Jurkat, Clone E6-1 (cell line): Measurements from ENCODE around the gene TBCC.
"Not testable (repeated sequence)": the region's sequence is repeated elsewhere in the genome, so short reads cannot be mapped to it uniquely, and the experiment has no call there.

Experiments used
- DNase-seq: peaks from one replicate; pipeline ENCODE4 v3.0.0-alpha.2; 2011; ENCODE audit warnings: low read depth, low spot score
- H3K4me3 ChIP-seq: 2 replicates; pipeline ENCODE4 v1.5.1; 2011; ENCODE audit warnings: mild to moderate bottlenecking, low read length, control low read depth, moderate library complexity

Gene TBCC

DNA sequence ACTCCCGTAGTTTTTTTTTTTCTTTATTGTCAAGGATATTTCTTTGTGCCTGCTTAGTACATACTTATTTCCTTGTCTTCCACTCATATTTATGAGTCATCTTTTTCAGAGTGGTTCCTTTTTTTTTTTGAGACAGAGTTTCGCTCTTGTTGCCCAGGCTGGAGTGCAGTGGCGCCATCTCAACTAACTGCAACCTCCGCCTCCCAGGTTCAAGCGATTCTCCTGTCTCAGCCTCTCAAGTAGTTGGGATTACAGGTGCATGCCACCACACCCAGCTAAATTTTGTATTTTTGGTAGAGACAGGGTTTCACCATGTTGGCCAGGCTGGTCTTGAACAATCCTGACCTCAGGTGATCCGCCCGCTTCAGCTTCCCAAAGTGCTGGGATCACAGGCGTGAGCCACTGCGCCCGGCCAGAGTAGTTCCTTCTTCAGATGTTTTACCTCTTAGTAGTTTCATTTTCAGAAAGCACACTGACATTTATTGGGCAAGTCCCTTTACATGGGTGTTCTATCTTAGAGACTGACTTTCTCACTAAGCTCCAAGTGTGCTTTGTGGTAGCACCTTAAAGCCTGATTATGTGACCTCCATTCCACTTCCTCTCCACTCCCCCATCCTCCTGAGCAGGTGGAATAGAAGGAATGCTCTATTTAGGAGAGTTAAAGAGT, 29.1 kb upstream of the TBCC start:
- not testable (repeated sequence) for DNase-seq, H3K4me3 ChIP-seq

DNA sequence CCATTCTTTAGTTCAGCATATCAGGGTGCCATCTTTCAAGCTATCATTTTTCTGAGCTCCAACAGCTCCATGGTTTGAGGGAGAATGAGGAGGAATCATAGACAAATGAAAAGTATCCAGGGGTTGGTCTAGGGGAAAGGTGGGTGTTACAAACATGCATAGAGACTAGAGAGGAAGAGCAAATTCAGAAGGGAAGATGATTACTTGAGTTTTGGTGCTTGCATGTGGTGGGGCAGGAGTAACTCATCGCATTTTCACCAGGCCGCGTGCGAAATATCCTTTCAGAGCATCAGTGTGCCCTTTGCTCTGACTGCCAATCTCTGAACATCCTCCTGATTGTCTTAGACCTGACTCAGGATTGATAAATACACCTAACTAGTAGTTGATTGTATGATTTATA, 28.3 kb upstream of the TBCC start:
- DNase-seq, result no peak
- no peak overlapping the region for H3K4me3 ChIP-seq

DNA sequence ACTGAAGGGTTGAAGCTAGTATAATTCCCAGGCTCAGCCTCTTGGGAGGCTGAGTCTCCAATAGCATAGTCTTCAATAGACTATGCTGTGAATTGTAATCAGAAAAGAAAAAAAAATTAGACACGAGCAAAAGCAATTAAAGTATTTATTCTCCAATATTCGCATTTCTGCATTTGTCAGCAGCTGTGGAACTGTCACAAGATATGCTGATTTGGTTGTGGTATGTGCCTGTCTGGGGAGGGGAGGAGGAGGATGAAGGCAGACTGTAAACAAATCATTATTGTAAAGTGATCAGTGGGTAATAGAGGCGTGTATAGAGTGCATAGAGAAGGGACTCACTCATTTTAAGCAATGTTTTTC, 25.8 kb upstream of the TBCC start:
- H3K4me3 ChIP-seq, result peak overlapping the region; percentile 13

GRCh38 chr6:42769836-42770235, 23.9 kb upstream of the TBCC start:
- DNase-seq, result no peak
- H3K4me3 ChIP-seq, result no peak overlapping the region

More for the DNA sequence above, 25.8 kb upstream of the TBCC start:
- no peak for DNase-seq

DNA sequence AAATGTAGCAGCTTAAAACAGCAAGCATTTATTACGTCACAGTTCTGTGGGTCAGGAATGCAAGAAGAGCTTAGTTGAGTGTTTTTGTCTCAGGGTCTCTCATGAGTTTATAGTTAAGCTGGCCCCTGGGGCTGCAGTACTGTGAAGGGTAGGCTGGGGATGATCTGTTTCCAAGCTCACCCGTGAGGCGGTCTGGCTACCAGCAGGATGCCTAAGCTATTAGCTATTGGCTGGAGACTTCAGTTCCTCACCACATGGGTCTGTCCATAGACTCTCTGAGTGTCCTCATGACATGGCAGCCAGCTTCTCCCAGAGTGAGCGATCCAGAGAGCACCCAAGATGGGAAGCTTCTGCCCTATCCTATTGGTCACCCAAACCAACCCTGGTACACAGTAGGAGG, 23.1 kb upstream of the TBCC start:
- H3K4me3 ChIP-seq, result no peak overlapping the region
- no peak for DNase-seq

DNA sequence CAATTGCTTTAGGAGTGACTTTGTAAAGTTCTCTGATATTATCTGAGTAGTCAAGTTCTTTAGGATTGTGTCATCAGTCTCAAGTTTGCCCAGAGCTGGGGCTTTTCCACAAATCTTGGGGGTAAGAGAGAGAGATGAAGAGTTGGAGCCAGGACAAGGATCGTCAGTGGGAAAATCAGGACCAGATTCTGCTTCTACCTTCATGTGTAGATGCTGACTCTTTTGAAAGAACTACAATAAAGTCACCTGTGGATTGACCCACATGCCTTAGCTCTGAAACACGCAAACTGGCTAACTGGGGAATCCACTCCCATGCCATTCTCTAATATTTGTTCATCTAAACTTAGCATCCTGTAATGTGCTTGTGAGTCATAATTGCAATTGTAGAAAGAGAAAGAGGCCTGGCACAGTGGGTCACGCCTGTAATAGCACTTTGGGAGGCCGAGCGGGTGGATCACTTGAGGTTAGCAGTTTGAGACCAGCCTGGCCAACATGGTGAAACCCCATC, 20.3 kb upstream of the TBCC start:
- H3K4me3 ChIP-seq, result no peak overlapping the region

GRCh38 chr6:42764911-42765648, 19.2 kb upstream of the TBCC start:
- DNase-seq, result no peak
- H3K4me3 ChIP-seq, result no peak overlapping the region

More for the DNA sequence above, 20.3 kb upstream of the TBCC start:
- no peak for DNase-seq

DNA sequence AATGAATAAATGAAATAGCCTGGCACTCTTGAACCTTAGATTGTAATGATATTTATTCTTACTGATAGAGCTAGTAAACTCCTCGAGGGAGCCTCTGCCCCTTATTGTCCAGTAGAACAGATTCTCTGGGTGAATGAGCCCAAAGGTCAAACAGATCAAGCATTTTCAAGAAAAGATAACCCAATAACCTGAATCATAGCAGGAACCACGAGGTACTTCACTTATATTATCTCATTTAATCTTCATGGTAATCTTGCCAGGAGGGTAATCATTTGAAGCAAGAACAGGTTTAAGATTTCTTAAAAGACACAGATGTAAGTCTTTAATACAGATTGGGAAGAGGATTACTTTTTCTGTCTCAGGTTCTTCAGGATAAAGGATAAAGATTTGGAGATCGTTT, 17.0 kb upstream of the TBCC start:
- no peak overlapping the region for H3K4me3 ChIP-seq
- no peak for DNase-seq

- DNase-seq, result no peak
- H3K4me3 ChIP-seq, result no peak overlapping the region
Measured at GRCh38 chr6:42762426-42762859, 16.5 kb upstream of the TBCC start.

- DNase-seq, result no peak
- no peak overlapping the region for H3K4me3 ChIP-seq
Measured at GRCh38 chr6:42761287-42762067, 15.6 kb upstream of the TBCC start.

DNA sequence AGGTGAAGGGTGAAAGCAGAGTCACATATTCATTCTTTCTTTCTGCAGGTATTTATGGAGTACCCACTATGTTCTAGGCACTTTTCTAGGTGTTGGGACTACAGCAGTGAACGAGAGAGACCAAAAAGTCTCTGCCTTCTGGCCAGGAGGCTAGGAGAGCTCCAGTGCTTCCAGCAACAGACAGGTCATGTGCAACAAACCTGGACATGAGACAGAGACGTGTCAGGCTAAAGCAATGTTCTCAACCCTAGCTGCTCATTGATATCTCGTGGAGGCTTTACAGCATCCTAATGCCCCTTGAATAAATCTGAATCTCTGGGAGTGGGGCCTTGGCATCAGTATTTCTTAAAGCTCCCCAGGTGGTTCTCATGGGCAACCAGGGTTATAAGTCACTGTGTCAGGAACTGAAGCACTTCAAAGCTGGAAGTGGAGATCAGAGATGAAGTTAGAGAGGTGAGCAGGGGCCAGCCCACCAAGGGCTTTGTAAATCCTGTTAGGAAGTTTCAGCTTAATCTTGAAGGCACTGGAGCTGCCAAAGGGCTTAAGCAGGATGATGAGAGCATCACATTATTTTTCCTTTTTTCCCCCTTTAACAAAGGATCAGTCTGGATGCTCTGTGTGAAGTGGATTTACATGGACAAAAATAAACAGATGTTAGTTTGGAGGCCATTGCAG, 13.0 kb upstream of the TBCC start:
- no peak for DNase-seq
- H3K4me3 ChIP-seq, result no peak overlapping the region

GRCh38 chr6:42756722-42757121, 10.8 kb upstream of the TBCC start:
- no peak overlapping the region for H3K4me3 ChIP-seq
- DNase-seq, result no peak

- no peak for DNase-seq
- H3K4me3 ChIP-seq, result no peak overlapping the region
Measured at GRCh38 chr6:42754759-42755158, 8.9 kb upstream of the TBCC start.

GRCh38 chr6:42751055-42751454, 5.2 kb upstream of the TBCC start:
- no peak overlapping the region for H3K4me3 ChIP-seq
- DNase-seq, result no peak

DNA sequence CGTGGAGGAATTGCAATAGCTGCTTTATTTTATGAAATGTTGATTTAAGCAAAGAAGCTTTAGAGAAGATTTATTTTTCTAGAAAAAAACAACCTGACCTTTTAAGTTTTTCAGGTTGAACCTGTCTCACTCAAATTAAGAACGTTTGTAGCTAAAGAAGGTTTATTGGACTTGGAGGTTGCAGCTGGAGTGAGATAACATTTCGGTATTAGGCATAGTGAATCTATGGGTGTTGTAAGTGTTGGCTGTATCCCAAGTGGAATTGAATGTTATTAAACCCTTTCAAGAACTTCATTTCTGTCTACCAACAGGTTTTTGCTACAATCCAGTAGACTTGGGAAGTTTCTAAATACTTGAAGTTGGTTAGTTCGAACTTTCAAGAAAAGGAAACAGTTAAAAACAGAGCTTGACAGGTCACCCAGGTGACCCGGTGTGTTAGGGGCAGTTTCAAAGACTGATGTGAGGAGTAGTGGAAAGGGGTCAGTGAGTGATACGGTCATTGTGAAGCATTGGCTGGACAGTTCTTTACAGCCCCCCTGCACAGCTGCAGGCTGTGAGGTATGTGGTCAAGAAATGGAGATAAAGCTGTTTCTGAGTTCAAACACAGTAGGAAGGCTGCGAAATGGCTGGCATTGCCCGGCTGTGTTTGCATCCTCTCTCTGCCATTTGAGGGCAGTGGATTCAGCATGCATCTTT, 2.4 kb upstream of the TBCC start:
- DNase-seq, result no peak
- no peak overlapping the region for H3K4me3 ChIP-seq

GRCh38 chr6:42746463-42747391, 824 bp upstream of the TBCC start:
- H3K4me3 ChIP-seq, result peak overlapping the region; percentile 78

DNA sequence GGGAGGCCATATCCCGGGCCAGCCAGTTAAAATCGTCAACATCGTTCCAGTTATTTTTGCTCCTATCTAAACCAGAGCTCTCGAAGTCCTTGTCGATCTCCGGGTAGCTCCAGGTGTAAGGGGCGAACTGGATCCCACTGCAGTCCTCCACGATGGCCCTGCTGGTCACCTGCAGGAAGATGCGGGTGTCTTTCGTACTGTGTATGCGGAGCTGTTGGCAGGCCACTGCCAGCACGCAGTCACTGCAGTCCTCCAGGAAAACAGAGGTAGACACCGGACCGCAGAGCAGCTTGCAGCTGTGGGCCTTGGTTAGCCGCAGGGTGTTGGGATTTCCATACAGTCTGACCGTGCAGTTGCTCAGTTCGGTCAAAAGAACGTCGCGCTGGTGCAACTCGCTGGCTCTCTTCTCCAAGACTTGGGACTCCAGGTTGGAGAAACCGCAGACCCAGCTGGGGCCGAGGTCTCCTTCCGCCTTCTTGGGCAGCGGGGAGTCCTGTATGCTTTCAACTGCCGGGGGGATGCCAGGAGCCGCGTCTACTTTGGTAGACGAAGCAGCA, 742 bp downstream of the TBCC start:
- no peak for DNase-seq
- H3K4me3 ChIP-seq, result peak overlapping the region; percentile 98

More at GRCh38 chr6:42746463-42747391, 824 bp upstream of the TBCC start:
- DNase-seq, result peak; percentile 68
